GM20431 (cell line): ENCODE results near the gene BICD1.

Experiments used
- in situ Hi-C: fragments of 300-500 bp; cut with MseI, MboI; formaldehyde crosslinking; loops from one replicate; pipeline ENCODE4 v1.15.0; 2020; ENCODE audit warnings: low sequenced_read_pairs; ENCODE audit not compliant: unreplicated experiment

Gene BICD1

DNA sequence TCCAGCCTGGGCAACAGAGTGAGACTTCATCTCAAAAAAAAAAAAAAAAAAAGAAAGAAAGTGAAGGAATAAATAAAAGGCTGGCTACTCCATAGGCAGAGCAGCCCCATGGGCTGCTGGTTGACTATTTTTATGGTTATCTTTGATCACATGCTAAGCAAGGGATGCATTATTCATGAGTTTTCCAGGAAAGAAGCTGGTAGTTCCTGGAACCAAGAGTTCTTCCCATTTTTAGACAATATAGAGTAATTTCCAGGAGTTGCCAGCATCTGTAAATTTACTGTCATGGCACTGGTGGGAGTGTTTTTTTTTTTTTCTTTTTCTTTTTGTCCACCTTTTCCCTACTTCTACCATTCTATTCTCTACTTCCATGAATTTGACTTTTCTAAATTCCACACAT, 316.9 kb downstream of the BICD1 start:
- in situ Hi-C loops, result no loop called here

DNA sequence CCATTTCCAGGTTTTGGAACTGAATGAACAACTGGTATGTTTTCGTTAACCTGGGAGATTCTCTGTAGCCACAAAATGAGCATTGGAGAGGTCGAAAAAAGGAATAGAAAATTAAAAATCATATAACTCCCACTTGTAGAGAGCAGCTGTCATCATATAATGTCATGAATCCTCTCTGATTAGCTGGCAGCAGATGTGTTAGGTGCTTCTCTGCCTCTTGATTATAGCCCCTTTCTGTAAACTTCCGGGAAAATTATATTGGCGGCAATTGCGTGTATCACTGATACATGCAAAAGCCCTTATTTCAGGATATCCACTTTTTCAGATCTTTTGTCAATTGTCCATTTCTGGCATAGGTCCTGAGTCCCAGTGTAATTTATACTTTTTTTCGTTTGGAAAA, 324.4 kb downstream of the BICD1 start:
- in situ Hi-C loops, result no loop called here
